Endothelial cell (in vitro differentiated cells): ENCODE data around the gene SLC25A14. TPM values are rescaled to one million over a fixed set of nuclear protein-coding genes. Genes with fewer than 3 reads are reported as not detected.
"Not testable (repeated sequence)": the region's sequence is repeated elsewhere in the genome, so short reads cannot be mapped to it uniquely, and the experiment has no call there.

Experiments
- DNase-seq: peaks from one replicate; pipeline ENCODE4 v3.0.0; 2021; ENCODE audit warnings: low spot score
- H3K27ac Mint-ChIP-seq: one replicate; pipeline ENCODE4 v1.8.0; 2021; ENCODE audit warnings: mixed read lengths, inconsistent platforms; ENCODE audit not compliant: unreplicated experiment
- H3K27me3 Mint-ChIP-seq: one replicate; pipeline ENCODE4 v1.8.0; 2021; ENCODE audit warnings: mild to moderate bottlenecking, moderate library complexity, mixed read lengths, inconsistent platforms; ENCODE audit not compliant: unreplicated experiment
- H3K36me3 Mint-ChIP-seq: one replicate; pipeline ENCODE4 v1.8.0; 2021; ENCODE audit warnings: mild to moderate bottlenecking, low read depth, mixed read lengths, inconsistent platforms; ENCODE audit not compliant: unreplicated experiment
- H3K4me1 Mint-ChIP-seq: one replicate; pipeline ENCODE4 v1.8.0; 2021; ENCODE audit warnings: mild to moderate bottlenecking, mixed read lengths, inconsistent platforms; ENCODE audit not compliant: unreplicated experiment
- H3K4me3 Mint-ChIP-seq: one replicate; pipeline ENCODE4 v1.8.0; 2021; ENCODE audit warnings: mild to moderate bottlenecking, mixed read lengths, inconsistent platforms; ENCODE audit not compliant: unreplicated experiment
- H3K9me3 Mint-ChIP-seq: one replicate; pipeline ENCODE4 v1.8.0; 2021; ENCODE audit warnings: mixed read lengths, inconsistent platforms; ENCODE audit not compliant: unreplicated experiment
- total RNA-seq: library from RNA; stranded (reverse); fragmentation: NEBNext Ultra II Directional; extraction: Animal tissue kit (Norgen Biotek cat#: 25700); gene quantifications from one replicate; pipeline ENCODE4 v1.2.1, GENCODE V29; 2021; ENCODE audit not compliant: unreplicated experiment
- TF ChIP-seq, protein P1 (sequence below): fragments of 200-600 bp; sonication (generic); IDR thresholded peaks from one replicate; pipeline ENCODE4 v1.5.0; 2021; ENCODE audit warnings: antibody characterized with exemption; ENCODE audit not compliant: unreplicated experiment

SLC25A14 gene
- total RNA-seq, 1 donor from 2014 or later, result 14.5 TPM

GRCh38 chrX:130343411-130343810 is 3.7 kb downstream of the SLC25A14 start:
- Mint-ChIP-seq H3K27me3 (peaks cover 8% of the 10 kb centered on the region), H3K4me1 (peaks cover 4% of the 10 kb centered on the region), H3K4me3 (no peak overlapping the region), H3K36me3 (no peaks in the 10 kb centered on the region), H3K9me3 (no peaks in the 10 kb centered on the region), H3K27ac (no peak overlapping the region)
- TF ChIP-seq, protein P1, sequence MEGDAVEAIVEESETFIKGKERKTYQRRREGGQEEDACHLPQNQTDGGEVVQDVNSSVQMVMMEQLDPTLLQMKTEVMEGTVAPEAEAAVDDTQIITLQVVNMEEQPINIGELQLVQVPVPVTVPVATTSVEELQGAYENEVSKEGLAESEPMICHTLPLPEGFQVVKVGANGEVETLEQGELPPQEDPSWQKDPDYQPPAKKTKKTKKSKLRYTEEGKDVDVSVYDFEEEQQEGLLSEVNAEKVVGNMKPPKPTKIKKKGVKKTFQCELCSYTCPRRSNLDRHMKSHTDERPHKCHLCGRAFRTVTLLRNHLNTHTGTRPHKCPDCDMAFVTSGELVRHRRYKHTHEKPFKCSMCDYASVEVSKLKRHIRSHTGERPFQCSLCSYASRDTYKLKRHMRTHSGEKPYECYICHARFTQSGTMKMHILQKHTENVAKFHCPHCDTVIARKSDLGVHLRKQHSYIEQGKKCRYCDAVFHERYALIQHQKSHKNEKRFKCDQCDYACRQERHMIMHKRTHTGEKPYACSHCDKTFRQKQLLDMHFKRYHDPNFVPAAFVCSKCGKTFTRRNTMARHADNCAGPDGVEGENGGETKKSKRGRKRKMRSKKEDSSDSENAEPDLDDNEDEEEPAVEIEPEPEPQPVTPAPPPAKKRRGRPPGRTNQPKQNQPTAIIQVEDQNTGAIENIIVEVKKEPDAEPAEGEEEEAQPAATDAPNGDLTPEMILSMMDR, result no peak
- no peak for DNase-seq

- no peak overlapping the region for H3K4me3 Mint-ChIP-seq
- DNase-seq, result no peak
- H3K9me3 Mint-ChIP-seq, result no peaks in the 10 kb centered on the region
- no peaks in the 10 kb centered on the region for H3K4me1 Mint-ChIP-seq
- TF ChIP-seq, protein P1, result no peak
- H3K36me3 Mint-ChIP-seq, result no peaks in the 10 kb centered on the region
- H3K27me3 Mint-ChIP-seq, result no peaks in the 10 kb centered on the region
- H3K27ac Mint-ChIP-seq, result no peak overlapping the region
These were observed 7.6 kb downstream of the SLC25A14 start for GRCh38 chrX:130347321-130347720.

- DNase-seq, result no peak
- Mint-ChIP-seq H3K27me3 (no peaks in the 10 kb centered on the region), H3K27ac (no peak overlapping the region), H3K36me3 (no peaks in the 10 kb centered on the region), H3K4me3 (no peak overlapping the region), H3K9me3 (no peaks in the 10 kb centered on the region), H3K4me1 (no peaks in the 10 kb centered on the region)
- TF ChIP-seq, protein P1, result no peak
These were observed 11.8 kb downstream of the SLC25A14 start for GRCh38 chrX:130351567-130351966.

GRCh38 chrX:130352050-130352449 is 12.3 kb downstream of the SLC25A14 start:
- DNase-seq, H3K27ac Mint-ChIP-seq, H3K9me3 Mint-ChIP-seq, H3K4me1 Mint-ChIP-seq, H3K27me3 Mint-ChIP-seq, H3K36me3 Mint-ChIP-seq, H3K4me3 Mint-ChIP-seq: not testable (repeated sequence)

- no peaks in the 10 kb centered on the region for H3K9me3 Mint-ChIP-seq
- no peaks in the 10 kb centered on the region for H3K27me3 Mint-ChIP-seq
- H3K36me3 Mint-ChIP-seq, result no peaks in the 10 kb centered on the region
- H3K27ac Mint-ChIP-seq, result no peak overlapping the region
- H3K4me3 Mint-ChIP-seq, result no peak overlapping the region
- H3K4me1 Mint-ChIP-seq, result no peaks in the 10 kb centered on the region
- TF ChIP-seq, protein P1, result no peak
- no peak for DNase-seq
These were observed 36.4 kb downstream of the SLC25A14 start for GRCh38 chrX:130376077-130376476.
